Midbrain (tissue), 1 donor: ENCODE measurements around the gene PIGT.
"Not testable (repeated sequence)": the region's sequence is repeated elsewhere in the genome, so short reads cannot be mapped to it uniquely, and the experiment has no call there.

ENCODE experiments used
- DNase-seq: peaks from one replicate; lab custom pipeline; 2025; lab: John Stamatoyannopoulos, UW

Gene PIGT

GRCh38 chr20:45462711-45463509 lies 47.0 kb downstream of the PIGT start:
- no peak for DNase-seq

- DNase-seq = no peak
Observed at GRCh38 chr20:45463709-45464108, 47.8 kb downstream of the PIGT start.

- DNase-seq = no peak
Observed at GRCh38 chr20:45465491-45466266, 49.7 kb downstream of the PIGT start.

GRCh38 chr20:45467172-45467571 lies 51.2 kb downstream of the PIGT start:
- no peak for DNase-seq

GRCh38 chr20:45467861-45468260 lies 51.9 kb downstream of the PIGT start:
- DNase-seq = peak; percentile 3

GRCh38 chr20:45469336-45470261 lies 53.7 kb downstream of the PIGT start, which contains the start of gene WFDC2:
Gene WFDC2 (plus strand): TSS chr20:45469753. CDS start chr20:45469782, 29 bp downstream.
- no peak for DNase-seq

GRCh38 chr20:45470262-45470931 lies 54.5 kb downstream of the PIGT start:
- DNase-seq = peak; percentile 49

GRCh38 chr20:45470937-45471336 lies 55.0 kb downstream of the PIGT start:
- DNase-seq = peak; percentile 29

- not testable (repeated sequence) for DNase-seq
Observed at GRCh38 chr20:45472286-45472685, 56.3 kb downstream of the PIGT start.
